HepG2 (cell line): Measurements from ENCODE around the gene CCDC87. TPM values are rescaled to one million over a fixed set of nuclear protein-coding genes. Genes with fewer than 3 reads are reported as not detected.

Experiments used
- ATAC-seq: fragments of 200-7000 bp; cut with Tn5 transposase; 3 replicates; pipeline ENCODE4 v1.9.1; 2020; ENCODE audit warnings: mild to moderate bottlenecking, moderate library complexity
- BruUV-seq: library from RNA; stranded (reverse); fragments of 400-500 nt; replicated peaks from 2 replicates; lab custom pipeline; 2021; lab: Mats Ljungman, UMichigan
- CTCF ChIA-PET: fragments of 300-600 bp; formaldehyde crosslinking; extraction: SDS; loops from one replicate; lab custom pipeline; 2021; ENCODE audit warnings: low total read pairs, inconsistent platforms, low intra/inter-chr PET ratio; lab: Yijun Ruan, JAX
- POLR2A ChIA-PET: fragments of 350-600 bp; sonication (Branson Sonifier 250); formaldehyde crosslinking; loops from one replicate; lab custom pipeline; 2020; ENCODE audit warnings: antibody characterized with exemption, inconsistent platforms; lab: Yijun Ruan, JAX
- DNase-seq: peaks from one replicate; pipeline ENCODE4 v3.0.0-alpha.2; 2015; ENCODE audit warnings: low spot score
- FAIRE-seq: peaks from 3 replicates; lab custom pipeline; 2011; peaks lifted over from hg19 to GRCh38; lab: Jason Lieb, UNC
- H2AFZ ChIP-seq: one replicate; pipeline ENCODE4 v1.6.1; 2011; ENCODE audit warnings: low read length, inconsistent platforms
- H3K27ac ChIP-seq: fragments of 300-600 bp; 3 replicates; pipeline ENCODE4 v1.8.0; 2011; ENCODE audit warnings: mixed run types, mild to moderate bottlenecking, mixed read lengths, low read length, inconsistent platforms; ENCODE audit not compliant: insufficient read depth; ENCODE audit errors: extremely low read length
- H3K27me3 ChIP-seq, 2 experiments: fragments of 200-600 bp in 1 of 2; 2 replicates in 1 of 2; 3 replicates in 1 of 2; pipeline versions ENCODE4 v1.6.0 to v1.8.0; 2011; ENCODE audit warnings: low read length in 2 of 2, mild to moderate bottlenecking in 2 of 2, moderate library complexity in 2 of 2, inconsistent platforms in 1 of 2; ENCODE audit not compliant: insufficient read depth in 2 of 2, control insufficient read depth in 1 of 2
- H3K36me3 ChIP-seq, 2 experiments: fragments of 200-600 bp in 1 of 2; replicated peaks in 1 of 2; 2 replicates in 1 of 2; 3 replicates in 1 of 2; pipeline versions ENCODE4 v1.5.1 to v1.8.0; 2011; ENCODE audit warnings: low read length in 2 of 2, inconsistent platforms in 1 of 2; ENCODE audit not compliant: insufficient read depth in 2 of 2, control insufficient read depth in 1 of 2
- H3K4me1 ChIP-seq: 2 replicates; pipeline ENCODE4 v1.5.1; 2012; ENCODE audit warnings: low read length, inconsistent platforms; ENCODE audit not compliant: insufficient read depth
- H3K4me2 ChIP-seq: 2 replicates; pipeline ENCODE4 v1.6.0; 2011; ENCODE audit warnings: low read depth, low read length, inconsistent platforms
- H3K4me3 ChIP-seq, 3 experiments: fragments of 200-600 bp in 1 of 3; sonication (generic), shearing (Covaris generic) in 1 of 3; replicated peaks in 1 of 3; 2 replicates each; pipeline ENCODE4 v1.5.1; 2011 to 2016; ENCODE audit warnings: low read length in 3 of 3, inconsistent platforms in 2 of 3, low read depth in 2 of 3, mild to moderate bottlenecking in 2 of 3, control low read depth in 1 of 3, mixed read lengths in 1 of 3; ENCODE audit not compliant: insufficient read depth in 1 of 3
- H3K79me2 ChIP-seq: one replicate; pipeline ENCODE4 v1.6.1; 2011; ENCODE audit warnings: low read length, inconsistent platforms; ENCODE audit not compliant: insufficient read depth
- H3K9ac ChIP-seq: 2 replicates; pipeline ENCODE4 v1.6.0; 2011; ENCODE audit warnings: mild to moderate bottlenecking, low read depth, low read length, inconsistent platforms; ENCODE audit not compliant: insufficient read depth
- H3K9me3 ChIP-seq: 2 replicates; pipeline ENCODE4 v1.5.1; 2012; ENCODE audit warnings: mild to moderate bottlenecking, low read length
- H4K20me1 ChIP-seq: 2 replicates; pipeline ENCODE4 v1.6.0; 2011; ENCODE audit warnings: inconsistent platforms, mild to moderate bottlenecking, low read length, moderate library complexity; ENCODE audit not compliant: insufficient read depth
- BORCS8-MEF2B ChIP-seq: sonication (generic); formaldehyde crosslinking; IDR thresholded peaks from 2 replicates; pipeline ENCODE4 v1.8.0; 2022; ENCODE audit warnings: mild to moderate bottlenecking, missing genetic modification reagents
- DZIP1 ChIP-seq: sonication (generic); formaldehyde crosslinking; IDR thresholded peaks from 2 replicates; pipeline ENCODE4 v1.5.0; 2020; ENCODE audit warnings: mild to moderate bottlenecking, missing genetic modification reagents
- ETV6 ChIP-seq: sonication (generic); formaldehyde crosslinking; conservative IDR thresholded peaks from 2 replicates; pipeline ENCODE4 v1.4.0; 2020; ENCODE audit warnings: missing genetic modification reagents
- HOXA9 ChIP-seq: sonication (generic); formaldehyde crosslinking; IDR thresholded peaks from 2 replicates; pipeline ENCODE4 v1.8.1; 2022; ENCODE audit warnings: missing genetic modification reagents, mild to moderate bottlenecking, moderate library complexity, borderline replicate concordance
- MXI1 ChIP-seq: IDR thresholded peaks from 3 replicates; pipeline ENCODE4 v1.6.1; 2012; ENCODE audit warnings: low read depth, low read length, inconsistent platforms, borderline replicate concordance
- REXO4 ChIP-seq: sonication (generic); formaldehyde crosslinking; IDR thresholded peaks from 2 replicates; pipeline ENCODE4 v1.8.0; 2022; ENCODE audit warnings: missing genetic modification reagents, mild to moderate bottlenecking, borderline replicate concordance
- RXRA ChIP-seq: sonication (generic); formaldehyde crosslinking; IDR thresholded peaks from 2 replicates; pipeline ENCODE4 v1.5.1; 2020; ENCODE audit warnings: missing genetic modification reagents
- STAT6 ChIP-seq: sonication (generic); formaldehyde crosslinking; IDR thresholded peaks from 2 replicates; pipeline ENCODE4 v1.4.0; 2020; ENCODE audit warnings: missing genetic modification reagents, mild to moderate bottlenecking, borderline replicate concordance
- TFE3 ChIP-seq: IDR thresholded peaks from 2 replicates; pipeline ENCODE4 v1.6.1; 2016
- U2AF2 ChIP-seq: fragments of 200-400 bp; formaldehyde crosslinking; IDR thresholded peaks from 2 replicates; pipeline ENCODE4 v1.6.1; 2017; ENCODE audit warnings: low read depth, mild to moderate bottlenecking, low read length
- ZFP91 ChIP-seq: sonication (generic); formaldehyde crosslinking; IDR thresholded peaks from 2 replicates; pipeline ENCODE4 v1.9.0; 2022; ENCODE audit warnings: missing genetic modification reagents, mild to moderate bottlenecking, borderline replicate concordance
- ZNF235 ChIP-seq: sonication (generic); formaldehyde crosslinking; IDR thresholded peaks from 2 replicates; pipeline ENCODE4 v1.8.1; 2023; ENCODE audit warnings: mild to moderate bottlenecking, missing genetic modification reagents, borderline replicate concordance
- ZNF350 ChIP-seq: sonication (generic); formaldehyde crosslinking; IDR thresholded peaks from 2 replicates; pipeline ENCODE4 v1.4.0; 2020; ENCODE audit warnings: mild to moderate bottlenecking, low read depth, missing genetic modification reagents, borderline replicate concordance
- ZNF512 ChIP-seq: sonication (generic); formaldehyde crosslinking; IDR thresholded peaks from 2 replicates; pipeline ENCODE4 v1.4.0; 2020; ENCODE audit warnings: mild to moderate bottlenecking, missing genetic modification reagents
- WGBS: methylation state at CpG from one replicate; pipeline ENCODE4 v1.1.6; 2017; ENCODE audit warnings: low lambda C conversion rate; 5-methylcytosine and 5-hydroxymethylcytosine counted together
- in situ Hi-C: cut with HindIII; loops from 2 replicates; pipeline ENCODE4 v1.10.0; 2017; ENCODE audit warnings: low pct_unique_long_range_greater_than_20kb; ENCODE audit not compliant: extremely low pct_ligation_motif_present
- intact Hi-C: fragments of 100-400 bp; cut with micrococcal nuclease; formaldehyde crosslinking; loops from one replicate; pipeline ENCODE4 v1.10.0; 2022; ENCODE audit not compliant: unreplicated experiment
- polyA plus RNA-seq, 8 experiments: library from polyadenylated mRNA; depleted of rRNA in 3 of 8; stranded (reverse) in 7 of 8; unstranded in 1 of 8; fragments of >200 nt; fragmentation: Illumina TruSeq in 4 of 8; extraction: Trizol in 4 of 8; gene quantifications; 2 replicates each; pipeline versions ENCODE4 v1.2.1 to v1.2.3, GENCODE V29; 2011 to 2016; ENCODE audit warnings: low read depth in 4 of 8, missing spikeins in 1 of 8, mixed read lengths in 1 of 8; ENCODE audit not compliant: insufficient read depth in 1 of 8
- total RNA-seq, 5 experiments: library from RNA; depleted of rRNA; stranded (reverse); fragments of >200 nt; fragmentation: Illumina TruSeq; extraction: Trizol; gene quantifications; 2 replicates each; pipeline ENCODE4 v1.2.3, GENCODE V29; 2016; ENCODE audit warnings: low read depth in 1 of 5

CCDC87 gene
- total and polyA plus RNA-seq, 2 of the 13 experiments (the other 11 are each of a cell fraction or from before 2014, with no cell fraction given) = 0.05 to 0.42 TPM

- H3K9me3 ChIP-seq = no peaks in the 10 kb centered on the region
- in situ Hi-C loops = no loop called here
- FAIRE-seq = no peak
- peaks cover 36% of the 10 kb centered on the region for H4K20me1 ChIP-seq
- H3K36me3 ChIP-seq = peaks cover 3 to 11% of the 10 kb centered on the region in 2 experiments; a peak in 2 of 5 replicates
- 97% methylated on average over 3 of the region's 3 CpGs for WGBS
- no peak overlapping the region for H2AFZ ChIP-seq
- no peak overlapping the region for H3K9ac ChIP-seq
- no TSS peak for BruUV-seq
- no peak overlapping the region for H3K4me3 ChIP-seq
- H3K4me1 ChIP-seq = peaks cover 43% of the 10 kb centered on the region
- ChIA-PET POLR2A (interaction anchor here (1.1 to 10.0 kb wide), 3 partner anchors 15 to 44 kb away, joined by 3 to 211 read pairs (median 52); partner anchors contain the start of genes CCDC87, CCS, RBM14 and RBM4B), CTCF (no interaction called here)
- no peak overlapping the region for H3K4me2 ChIP-seq
- peaks cover 80% of the 10 kb centered on the region for H3K79me2 ChIP-seq
- H3K27me3 ChIP-seq = no peaks in the 10 kb centered on the region; a peak in 1 of 5 replicates
- no peak for DNase-seq
- peak overlapping the region; percentile 19 for H3K27ac ChIP-seq
- intact Hi-C loops = no loop called here
- ATAC-seq = no peak
- no peak for TF ChIP-seq RXRA (CRISPR knock-in tag)
- TF ChIP-seq ZFP91 (CRISPR knock-in tag) = no peak
- TF ChIP-seq ZNF512 (CRISPR knock-in tag) = no peak
- no peak for TF ChIP-seq U2AF2
- no peak for TF ChIP-seq BORCS8-MEF2B (CRISPR knock-in tag)
- TF ChIP-seq STAT6 (CRISPR knock-in tag) = no peak
- TF ChIP-seq ZNF350 = no peak
- TF ChIP-seq MXI1 = no peak
- TF ChIP-seq ZNF235 (CRISPR knock-in tag) = no peak
- no peak for TF ChIP-seq REXO4 (CRISPR knock-in tag)
- TF ChIP-seq ETV6 (CRISPR knock-in tag) = no peak
- TF ChIP-seq TFE3 (CRISPR knock-in tag) = no peak
- TF ChIP-seq HOXA9 (CRISPR knock-in tag) = no peak
- TF ChIP-seq DZIP1 (CRISPR knock-in tag) = no peak
Measured at GRCh38 chr11:66636411-66636810, 43.5 kb upstream of the CCDC87 start.
